ENCODE measurements around the gene ARPC3. TPM values are rescaled to one million over a fixed set of nuclear protein-coding genes. Genes with fewer than 3 reads are reported as not detected.

ARPC3 gene
- total and polyA plus RNA-seq, 9 of the 15 experiments (the other 6 are each of a cell fraction or from before 2014, with no cell fraction given): 74.2 to 575 (median 345) TPM

DNA sequence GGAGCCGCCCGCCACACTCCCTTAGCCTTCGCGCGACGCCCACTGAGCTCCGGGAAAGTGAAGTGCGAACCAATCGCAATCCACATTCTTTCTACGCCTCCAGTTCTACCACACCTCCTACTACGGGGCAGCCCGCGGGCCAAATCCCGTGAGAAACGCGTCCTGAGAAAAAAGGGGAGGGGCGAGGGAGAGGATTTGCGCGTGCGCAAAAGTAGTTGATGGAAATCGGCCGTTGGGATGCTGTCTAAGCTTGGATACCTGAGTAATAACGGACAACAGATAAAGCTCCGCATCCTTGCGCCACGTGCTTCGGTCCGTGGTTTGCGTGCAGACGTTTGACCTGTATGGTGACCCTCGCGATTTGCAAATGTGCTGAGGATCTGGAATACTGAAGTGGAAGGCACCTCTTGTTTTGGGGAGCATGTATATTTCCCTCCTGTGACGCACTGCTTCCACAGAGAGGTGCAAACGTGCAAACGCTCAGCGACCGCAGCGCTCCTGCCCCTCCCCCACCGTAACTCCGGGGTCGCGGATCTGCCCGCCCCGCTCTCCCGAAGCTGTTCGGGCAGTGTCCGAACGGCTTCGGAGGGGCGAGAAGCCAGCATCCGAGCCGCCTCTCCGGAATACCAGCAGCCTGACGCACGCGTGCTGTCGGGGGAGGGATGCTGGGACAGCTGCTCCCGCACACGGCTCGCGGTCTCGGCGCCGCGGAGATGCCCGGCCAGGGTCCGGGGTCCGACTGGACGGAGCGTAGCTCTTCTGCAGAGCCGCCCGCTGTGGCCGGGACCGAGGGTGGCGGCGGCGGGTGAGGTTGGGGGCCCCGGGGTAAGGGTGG is 18.3 kb upstream of the ARPC3 start, which contains the start of the genes FAM216A and GPN3 (continued):
- TF ChIP-seq, protein P1, sequence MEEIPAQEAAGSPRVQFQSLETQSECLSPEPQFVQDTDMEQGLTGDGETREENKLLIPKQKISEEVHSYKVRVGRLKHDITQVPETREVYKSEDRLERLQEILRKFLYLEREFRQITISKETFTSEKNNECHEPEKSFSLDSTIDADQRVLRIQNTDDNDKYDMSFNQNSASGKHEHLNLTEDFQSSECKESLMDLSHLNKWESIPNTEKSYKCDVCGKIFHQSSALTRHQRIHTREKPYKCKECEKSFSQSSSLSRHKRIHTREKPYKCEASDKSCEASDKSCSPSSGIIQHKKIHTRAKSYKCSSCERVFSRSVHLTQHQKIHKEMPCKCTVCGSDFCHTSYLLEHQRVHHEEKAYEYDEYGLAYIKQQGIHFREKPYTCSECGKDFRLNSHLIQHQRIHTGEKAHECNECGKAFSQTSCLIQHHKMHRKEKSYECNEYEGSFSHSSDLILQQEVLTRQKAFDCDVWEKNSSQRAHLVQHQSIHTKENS (CRISPR knock-in tag; IDR thresholded peaks at IDR 0.05): no peak
- TF ChIP-seq TAF9B (IDR thresholded peaks at IDR 0.05; ENCODE audit: partially characterized antibody) (no peak), PCBP2 (IDR thresholded peaks at IDR 0.05; ENCODE audit: low read depth, low read length, poor library complexity, severe bottlenecking) (no peak), TARDBP (IDR thresholded peaks at IDR 0.05) (no peak), RCOR1 (IDR thresholded peaks at IDR 0.05; ENCODE audit: borderline replicate concordance in 1 of 2, low read depth in 2 of 2, low read length in 2 of 2) (peak in 1 of 2 experiments; percentile 89; a peak in 3 of 4 replicates), ZNF707 (CRISPR knock-in tag; conservative IDR thresholded peaks at IDR 0.05) (no peak), MED1 (CRISPR knock-in tag; IDR thresholded peaks at IDR 0.05; ENCODE audit: borderline replicate concordance) (no peak), PURB (CRISPR knock-in tag; IDR thresholded peaks at IDR 0.05; ENCODE audit: low read depth) (no peak), SMARCA5 (IDR thresholded peaks at IDR 0.05) (no peak), EWSR1 (IDR thresholded peaks at IDR 0.05; ENCODE audit: borderline replicate concordance, low read depth, partially characterized antibody) (no peak), SNRNP70 (optimal IDR thresholded peaks at IDR 0.05; ENCODE audit: low read depth, low read length) (no peak)
- TF ChIP-seq, protein P2, sequence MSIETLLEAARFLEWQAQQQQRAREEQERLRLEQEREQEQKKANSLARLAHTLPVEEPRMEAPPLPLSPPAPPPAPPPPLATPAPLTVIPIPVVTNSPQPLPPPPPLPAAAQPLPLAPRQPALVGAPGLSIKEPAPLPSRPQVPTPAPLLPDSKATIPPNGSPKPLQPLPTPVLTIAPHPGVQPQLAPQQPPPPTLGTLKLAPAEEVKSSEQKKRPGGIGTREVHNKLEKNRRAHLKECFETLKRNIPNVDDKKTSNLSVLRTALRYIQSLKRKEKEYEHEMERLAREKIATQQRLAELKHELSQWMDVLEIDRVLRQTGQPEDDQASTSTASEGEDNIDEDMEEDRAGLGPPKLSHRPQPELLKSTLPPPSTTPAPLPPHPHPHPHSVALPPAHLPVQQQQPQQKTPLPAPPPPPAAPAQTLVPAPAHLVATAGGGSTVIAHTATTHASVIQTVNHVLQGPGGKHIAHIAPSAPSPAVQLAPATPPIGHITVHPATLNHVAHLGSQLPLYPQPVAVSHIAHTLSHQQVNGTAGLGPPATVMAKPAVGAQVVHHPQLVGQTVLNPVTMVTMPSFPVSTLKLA (conservative IDR thresholded peaks at IDR 0.05): peak; percentile 89 to 92
- TF ChIP-seq, protein P3, sequence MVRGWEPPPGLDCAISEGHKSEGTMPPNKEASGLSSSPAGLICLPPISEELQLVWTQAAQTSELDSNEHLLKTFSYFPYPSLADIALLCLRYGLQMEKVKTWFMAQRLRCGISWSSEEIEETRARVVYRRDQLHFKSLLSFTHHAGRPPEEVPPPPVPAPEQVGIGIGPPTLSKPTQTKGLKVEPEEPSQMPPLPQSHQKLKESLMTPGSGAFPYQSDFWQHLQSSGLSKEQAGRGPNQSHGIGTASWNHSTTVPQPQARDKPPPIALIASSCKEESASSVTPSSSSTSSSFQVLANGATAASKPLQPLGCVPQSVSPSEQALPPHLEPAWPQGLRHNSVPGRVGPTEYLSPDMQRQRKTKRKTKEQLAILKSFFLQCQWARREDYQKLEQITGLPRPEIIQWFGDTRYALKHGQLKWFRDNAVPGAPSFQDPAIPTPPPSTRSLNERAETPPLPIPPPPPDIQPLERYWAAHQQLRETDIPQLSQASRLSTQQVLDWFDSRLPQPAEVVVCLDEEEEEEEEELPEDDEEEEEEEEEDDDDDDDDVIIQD (CRISPR knock-in tag; IDR thresholded peaks at IDR 0.05): no peak
- TF ChIP-seq, protein P4, sequence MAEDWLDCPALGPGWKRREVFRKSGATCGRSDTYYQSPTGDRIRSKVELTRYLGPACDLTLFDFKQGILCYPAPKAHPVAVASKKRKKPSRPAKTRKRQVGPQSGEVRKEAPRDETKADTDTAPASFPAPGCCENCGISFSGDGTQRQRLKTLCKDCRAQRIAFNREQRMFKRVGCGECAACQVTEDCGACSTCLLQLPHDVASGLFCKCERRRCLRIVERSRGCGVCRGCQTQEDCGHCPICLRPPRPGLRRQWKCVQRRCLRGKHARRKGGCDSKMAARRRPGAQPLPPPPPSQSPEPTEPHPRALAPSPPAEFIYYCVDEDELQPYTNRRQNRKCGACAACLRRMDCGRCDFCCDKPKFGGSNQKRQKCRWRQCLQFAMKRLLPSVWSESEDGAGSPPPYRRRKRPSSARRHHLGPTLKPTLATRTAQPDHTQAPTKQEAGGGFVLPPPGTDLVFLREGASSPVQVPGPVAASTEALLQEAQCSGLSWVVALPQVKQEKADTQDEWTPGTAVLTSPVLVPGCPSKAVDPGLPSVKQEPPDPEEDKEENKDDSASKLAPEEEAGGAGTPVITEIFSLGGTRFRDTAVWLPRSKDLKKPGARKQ (CRISPR knock-in tag; IDR thresholded peaks at IDR 0.05): no peak
- TF ChIP-seq, protein P5, sequence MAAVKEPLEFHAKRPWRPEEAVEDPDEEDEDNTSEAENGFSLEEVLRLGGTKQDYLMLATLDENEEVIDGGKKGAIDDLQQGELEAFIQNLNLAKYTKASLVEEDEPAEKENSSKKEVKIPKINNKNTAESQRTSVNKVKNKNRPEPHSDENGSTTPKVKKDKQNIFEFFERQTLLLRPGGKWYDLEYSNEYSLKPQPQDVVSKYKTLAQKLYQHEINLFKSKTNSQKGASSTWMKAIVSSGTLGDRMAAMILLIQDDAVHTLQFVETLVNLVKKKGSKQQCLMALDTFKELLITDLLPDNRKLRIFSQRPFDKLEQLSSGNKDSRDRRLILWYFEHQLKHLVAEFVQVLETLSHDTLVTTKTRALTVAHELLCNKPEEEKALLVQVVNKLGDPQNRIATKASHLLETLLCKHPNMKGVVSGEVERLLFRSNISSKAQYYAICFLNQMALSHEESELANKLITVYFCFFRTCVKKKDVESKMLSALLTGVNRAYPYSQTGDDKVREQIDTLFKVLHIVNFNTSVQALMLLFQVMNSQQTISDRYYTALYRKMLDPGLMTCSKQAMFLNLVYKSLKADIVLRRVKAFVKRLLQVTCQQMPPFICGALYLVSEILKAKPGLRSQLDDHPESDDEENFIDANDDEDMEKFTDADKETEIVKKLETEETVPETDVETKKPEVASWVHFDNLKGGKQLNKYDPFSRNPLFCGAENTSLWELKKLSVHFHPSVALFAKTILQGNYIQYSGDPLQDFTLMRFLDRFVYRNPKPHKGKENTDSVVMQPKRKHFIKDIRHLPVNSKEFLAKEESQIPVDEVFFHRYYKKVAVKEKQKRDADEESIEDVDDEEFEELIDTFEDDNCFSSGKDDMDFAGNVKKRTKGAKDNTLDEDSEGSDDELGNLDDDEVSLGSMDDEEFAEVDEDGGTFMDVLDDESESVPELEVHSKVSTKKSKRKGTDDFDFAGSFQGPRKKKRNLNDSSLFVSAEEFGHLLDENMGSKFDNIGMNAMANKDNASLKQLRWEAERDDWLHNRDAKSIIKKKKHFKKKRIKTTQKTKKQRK (IDR thresholded peaks at IDR 0.05; ENCODE audit: borderline replicate concordance, low read depth, low read length): no peak
